Uterine smooth muscle cell (primary cell): Measurements from ENCODE around the gene NADSYN1. TPM values are rescaled to one million over a fixed set of nuclear protein-coding genes. Genes with fewer than 3 reads are reported as not detected.

Experiments
- total RNA-seq: library from RNA; depleted of rRNA; stranded (reverse); fragments of >200 nt; gene quantifications from 2 replicates; pipeline ENCODE4 v1.2.3, GENCODE V29; 2014

The NADSYN1 gene
- total RNA-seq, result 58.3 and 106 TPM in 2 replicates

DNA sequence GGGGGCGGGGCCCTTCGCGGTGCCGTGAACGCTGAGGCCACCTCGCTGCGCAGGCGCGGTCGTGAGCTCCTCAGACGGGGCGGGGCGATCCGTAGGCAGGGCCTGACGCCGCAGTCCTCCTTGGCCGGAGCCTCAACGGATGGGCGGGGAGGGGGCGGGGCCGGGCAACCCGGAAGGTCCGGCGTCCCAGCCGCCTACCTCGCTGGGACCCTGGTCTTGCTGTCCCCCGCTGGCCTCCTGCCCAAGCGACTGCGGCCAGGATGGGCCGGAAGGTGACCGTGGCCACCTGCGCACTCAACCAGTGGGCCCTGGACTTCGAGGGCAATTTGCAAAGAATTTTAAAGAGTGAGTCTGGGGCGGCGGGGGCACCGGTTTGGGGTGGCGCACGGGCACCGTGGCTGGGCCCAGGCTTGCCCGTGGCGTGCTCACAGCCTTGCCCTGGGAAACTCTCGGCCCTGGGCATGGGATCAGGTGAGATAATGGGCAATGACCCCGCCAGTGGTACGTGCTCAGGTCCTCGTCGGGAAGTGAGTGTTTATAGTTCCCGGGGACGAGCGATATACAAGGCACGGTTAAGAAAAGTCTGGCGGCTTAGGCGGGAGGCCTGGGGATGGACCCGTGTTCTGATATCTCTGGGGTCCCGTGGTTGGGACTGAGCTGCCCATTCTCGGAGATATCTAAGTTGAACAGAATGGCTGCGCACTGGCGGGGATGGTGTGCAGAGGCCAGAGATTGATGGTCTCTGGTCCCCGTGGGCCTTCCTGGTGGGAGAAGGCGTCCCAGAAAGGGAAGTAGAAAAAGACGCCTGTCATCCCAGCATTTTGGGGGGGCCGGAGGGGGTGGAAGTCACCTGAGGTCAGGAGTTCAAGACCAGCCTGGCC lies at the start of gene NADSYN1:
NADSYN1 (plus strand) TSS at position 167 of the 881 bp plus-strand sequence; CDS start at position 261, 94 bp downstream.

DNA sequence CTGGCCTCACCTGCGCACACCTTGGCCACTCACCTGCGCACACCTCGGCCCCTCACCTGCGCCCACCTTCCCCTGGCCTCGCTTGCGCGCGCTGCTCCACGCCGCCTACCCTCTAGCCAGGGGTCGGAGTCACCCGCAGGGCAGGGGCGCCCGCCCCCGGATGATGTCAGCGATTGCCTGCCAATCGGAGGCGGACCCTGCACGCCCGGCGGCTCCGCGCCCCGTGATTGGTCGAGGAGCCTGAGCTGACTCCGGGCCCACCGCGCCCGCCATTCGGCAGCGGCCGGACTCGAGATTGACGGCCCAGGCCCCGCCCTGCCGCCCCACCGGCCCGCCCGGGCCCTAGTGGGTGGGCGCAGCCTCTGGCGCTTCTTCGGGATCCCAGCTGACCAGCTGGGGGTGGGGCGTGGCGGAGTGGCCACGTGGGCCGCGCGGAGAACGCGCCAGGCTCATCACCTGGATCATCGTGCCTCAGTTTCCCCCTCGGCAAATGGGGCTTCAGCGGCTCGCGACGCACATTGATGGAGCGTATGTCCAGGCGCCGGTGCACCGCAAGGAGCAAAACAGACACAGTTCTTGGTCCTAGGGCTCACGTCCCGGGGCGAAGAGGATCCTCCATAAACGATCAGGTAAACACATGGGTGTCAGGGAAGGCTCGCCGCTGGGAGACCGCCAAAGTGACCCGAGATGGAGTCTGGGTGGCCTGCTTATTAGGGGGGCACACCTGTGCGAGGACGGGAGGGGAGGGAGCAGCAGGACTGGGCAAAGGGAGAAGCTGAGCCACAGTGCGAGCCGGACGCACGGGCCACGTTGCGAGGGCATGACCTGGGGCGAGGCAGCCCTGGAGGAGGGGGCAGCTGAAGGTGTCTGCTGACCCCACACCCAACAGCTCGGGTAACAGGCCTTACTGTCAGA lies 4.5 kb upstream of the NADSYN1 start, which contains the start of gene DHCR7:
DHCR7 (minus strand) TSS at position 137 of the 915 bp plus-strand sequence. CDS start 3,441 bp downstream, outside the sequence.

DNA sequence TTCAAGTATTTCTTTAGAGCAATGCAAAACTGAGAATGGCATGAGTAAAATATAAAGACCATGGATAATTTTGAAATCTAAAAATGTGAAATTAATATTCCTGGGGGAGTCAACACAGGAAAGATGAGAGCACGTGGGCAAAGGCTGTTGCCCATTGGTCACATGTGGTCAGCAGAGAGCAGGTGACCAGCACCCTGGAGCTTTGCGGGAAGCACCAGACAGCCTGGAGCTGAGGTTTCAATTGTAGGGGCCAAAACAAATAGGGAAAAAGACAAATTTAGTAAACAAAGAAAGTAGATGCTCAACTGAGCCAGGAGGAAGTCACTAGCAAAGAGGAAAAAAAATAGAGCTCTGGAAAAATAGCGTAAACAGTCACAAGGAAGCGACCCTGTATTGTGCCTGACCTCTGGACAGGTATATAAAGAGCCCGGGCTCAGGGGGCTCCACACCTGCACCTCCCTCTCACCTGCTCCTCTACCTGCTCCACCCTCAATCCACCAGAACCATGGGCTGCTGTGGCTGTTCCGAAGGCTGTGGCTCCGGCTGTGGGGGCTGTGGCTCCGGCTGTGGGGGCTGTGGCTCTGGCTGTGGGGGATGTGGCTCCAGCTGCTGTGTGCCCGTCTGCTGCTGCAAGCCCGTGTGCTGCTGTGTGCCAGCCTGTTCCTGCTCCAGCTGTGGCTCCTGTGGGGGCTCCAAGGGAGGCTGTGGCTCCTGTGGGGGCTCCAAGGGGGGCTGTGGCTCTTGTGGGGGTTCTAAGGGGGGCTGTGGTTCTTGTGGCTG lies 74.0 kb downstream of the NADSYN1 start, which contains the start of gene KRTAP5-7:
KRTAP5-7 (plus strand) TSS at position 472 of the 780 bp plus-strand sequence; CDS start at position 506, 34 bp downstream.

DNA sequence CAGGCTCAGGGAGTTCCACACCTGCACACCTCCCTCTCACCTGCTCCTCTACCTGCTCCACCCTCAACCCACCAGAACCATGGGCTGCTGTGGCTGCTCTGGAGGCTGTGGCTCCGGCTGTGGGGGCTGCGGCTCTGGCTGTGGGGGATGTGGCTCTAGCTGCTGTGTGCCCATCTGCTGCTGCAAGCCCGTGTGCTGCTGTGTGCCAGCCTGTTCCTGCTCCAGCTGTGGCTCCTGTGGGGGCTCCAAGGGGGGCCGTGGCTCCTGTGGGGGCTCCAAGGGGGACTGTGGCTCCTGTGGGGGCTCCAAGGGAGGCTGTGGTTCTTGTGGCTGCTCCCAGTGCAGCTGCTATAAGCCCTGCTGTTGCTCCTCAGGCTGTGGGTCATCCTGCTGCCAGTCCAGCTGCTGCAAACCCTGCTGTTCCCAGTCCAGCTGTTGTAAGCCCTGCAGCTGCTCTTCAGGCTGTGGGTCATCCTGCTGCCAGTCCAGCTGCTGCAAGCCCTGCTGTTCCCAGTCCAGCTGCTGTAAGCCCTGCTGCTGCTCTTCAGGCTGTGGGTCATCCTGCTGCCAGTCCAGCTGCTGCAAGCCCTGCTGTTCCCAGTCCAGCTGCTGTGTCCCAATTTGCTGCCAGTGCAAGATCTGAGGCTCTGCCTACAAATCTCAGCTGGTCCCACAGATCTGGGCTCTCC lies 85.1 kb downstream of the NADSYN1 start, which contains the start of gene KRTAP5-8:
KRTAP5-8 (plus strand) TSS at position 49 of the 689 bp plus-strand sequence; CDS start at position 80, 31 bp downstream.

DNA sequence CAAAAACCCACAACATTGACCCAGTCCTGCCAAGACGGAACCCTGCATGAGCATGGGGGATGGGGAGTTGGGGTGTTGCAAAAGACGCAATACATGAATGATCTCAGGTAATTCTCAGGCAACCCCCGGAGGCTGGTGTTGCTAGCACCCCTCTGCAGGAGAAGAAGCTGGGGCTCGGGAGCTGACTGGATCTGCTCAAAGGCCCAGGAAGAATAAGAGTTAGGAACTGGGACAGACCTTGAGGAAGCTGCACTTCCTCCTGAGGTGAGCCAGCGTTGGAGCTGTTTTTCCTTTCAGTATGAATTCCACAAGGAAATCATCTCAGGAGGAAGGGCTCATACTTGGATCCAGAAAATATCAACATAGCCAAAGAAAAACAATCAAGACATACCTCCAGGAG lies 95.1 kb downstream of the NADSYN1 start, which contains the start of gene KRTAP5-9:
KRTAP5-9 (plus strand) TSS at position 301 of the 400 bp plus-strand sequence. CDS start 238 bp downstream, outside the sequence.

Other genes with a start within 250 kb of the NADSYN1 start
- gene SHANK2, start 200.6 kb upstream of the NADSYN1 start, total RNA-seq, result 1.9 and 2.8 TPM in 2 replicates
- gene DHCR7, start 4.8 kb upstream of the NADSYN1 start, total RNA-seq, result 73.9 and 131 TPM in 2 replicates
- 0.11 TPM in 1 of 2 replicates, not detected in the other for gene KRTAP5-7, start 74.1 kb downstream of the NADSYN1 start, total RNA-seq
- gene KRTAP5-8, start 84.8 kb downstream of the NADSYN1 start, total RNA-seq, result not detected in 2 replicates
- gene KRTAP5-9, start 95.2 kb downstream of the NADSYN1 start, total RNA-seq, result not detected in 2 replicates
- gene KRTAP5-10, start 112.4 kb downstream of the NADSYN1 start, total RNA-seq, result not detected in 2 replicates
- gene KRTAP5-11, start 129.7 kb downstream of the NADSYN1 start, total RNA-seq, result not detected in 2 replicates